ENCODE results near the gene PLCB1. TPM values are rescaled to one million over a fixed set of nuclear protein-coding genes. Genes with fewer than 3 reads are reported as not detected.

Gene PLCB1
- total and polyA plus RNA-seq, 2 donors (not counting 3 experiments of a cell fraction or from before 2014, with no cell fraction given) = 10.2 to 53.4 TPM

DNA sequence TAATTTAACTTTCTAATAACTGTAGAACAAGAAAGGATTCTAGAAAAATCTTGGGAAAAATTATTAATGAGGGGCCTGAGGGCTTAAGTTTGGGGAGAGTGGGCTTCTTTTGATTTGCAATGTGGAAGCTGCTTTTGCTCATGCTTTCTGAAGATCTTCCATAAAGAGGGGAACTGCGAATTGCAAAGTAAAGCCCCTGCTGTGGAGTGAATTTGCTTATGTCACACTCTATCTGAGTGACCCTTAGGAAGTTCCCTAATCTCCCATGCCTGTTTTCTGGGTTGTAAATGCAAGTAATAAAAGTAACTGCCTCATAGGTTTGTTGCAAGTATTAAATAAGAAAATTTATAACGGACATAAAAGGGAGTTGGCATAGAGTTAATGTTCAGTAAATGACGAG, 301.2 kb downstream of the PLCB1 start:
- DNase-seq (ENCODE audit: low read depth, low spot score) (no peak), FAIRE-seq (no peak)
- Histone ChIP-seq H3K4me3 (replicated peaks in 1 of 3; ENCODE audit: insufficient read depth in 1 of 3, low read depth in 1 of 3, low read length in 3 of 3) (no peak overlapping the region), H3K4me2 (ENCODE audit: insufficient read depth, low read length) (no peak overlapping the region), H3K27ac (ENCODE audit: insufficient read depth, low read depth, low read length) (no peak overlapping the region), H3K9ac (replicated peaks; ENCODE audit: extremely low read depth, insufficient read depth, low read length) (no peak overlapping the region), H3K36me3 (ENCODE audit: control insufficient read depth in 2 of 2, extremely low read depth in 1 of 2, insufficient read depth in 2 of 2, low read length in 2 of 2) (no peaks in the 10 kb centered on the region), H3K79me2 (ENCODE audit: control insufficient read depth, insufficient read depth, low read length) (no peaks in the 10 kb centered on the region), H3K9me1 (replicated peaks; ENCODE audit: control insufficient read depth, extremely low read depth, insufficient read depth, low read length) (no peaks in the 10 kb centered on the region), H4K20me1 (replicated peaks; ENCODE audit: control insufficient read depth, extremely low read depth, insufficient read depth, low read length) (no peaks in the 10 kb centered on the region), H2AFZ (ENCODE audit: low read depth, low read length) (no peak overlapping the region), H3K4me1 (ENCODE audit: control insufficient read depth, extremely low read depth, insufficient read depth, low read length) (peaks cover 10% of the 10 kb centered on the region), H3K27me3 (ENCODE audit: control insufficient read depth in 2 of 2, insufficient read depth in 2 of 2, low read length in 2 of 2) (no peaks in the 10 kb centered on the region), H3K9me3 (replicated peaks; ENCODE audit: control insufficient read depth, insufficient read depth, low read length) (no peaks in the 10 kb centered on the region)
- ChIA-PET POLR2A (no interaction called here), CTCF (no interaction called here)
- intact Hi-C loops (cut with micrococcal nuclease) = no loop called here
- no peak for TF ChIP-seq GATA2 (IDR thresholded peaks at IDR 0.05; ENCODE audit: insufficient read depth, insufficient read length, low read depth, low read length)
- TF ChIP-seq FOS (IDR thresholded peaks at IDR 0.05; ENCODE audit: borderline replicate concordance, insufficient read depth, low read length) = no peak
- TF ChIP-seq POLR2AphosphoS5 (IDR thresholded peaks at IDR 0.05; ENCODE audit: insufficient read depth, low read depth, low read length) = no peak
- TF ChIP-seq, protein P1, sequence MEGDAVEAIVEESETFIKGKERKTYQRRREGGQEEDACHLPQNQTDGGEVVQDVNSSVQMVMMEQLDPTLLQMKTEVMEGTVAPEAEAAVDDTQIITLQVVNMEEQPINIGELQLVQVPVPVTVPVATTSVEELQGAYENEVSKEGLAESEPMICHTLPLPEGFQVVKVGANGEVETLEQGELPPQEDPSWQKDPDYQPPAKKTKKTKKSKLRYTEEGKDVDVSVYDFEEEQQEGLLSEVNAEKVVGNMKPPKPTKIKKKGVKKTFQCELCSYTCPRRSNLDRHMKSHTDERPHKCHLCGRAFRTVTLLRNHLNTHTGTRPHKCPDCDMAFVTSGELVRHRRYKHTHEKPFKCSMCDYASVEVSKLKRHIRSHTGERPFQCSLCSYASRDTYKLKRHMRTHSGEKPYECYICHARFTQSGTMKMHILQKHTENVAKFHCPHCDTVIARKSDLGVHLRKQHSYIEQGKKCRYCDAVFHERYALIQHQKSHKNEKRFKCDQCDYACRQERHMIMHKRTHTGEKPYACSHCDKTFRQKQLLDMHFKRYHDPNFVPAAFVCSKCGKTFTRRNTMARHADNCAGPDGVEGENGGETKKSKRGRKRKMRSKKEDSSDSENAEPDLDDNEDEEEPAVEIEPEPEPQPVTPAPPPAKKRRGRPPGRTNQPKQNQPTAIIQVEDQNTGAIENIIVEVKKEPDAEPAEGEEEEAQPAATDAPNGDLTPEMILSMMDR (IDR thresholded peaks at IDR 0.05; ENCODE audit: extremely low read depth in 1 of 2, insufficient read depth in 1 of 2, low read depth in 1 of 2, low read length in 2 of 2) = no peak
- no peak for TF ChIP-seq MYC (IDR thresholded peaks at IDR 0.05; ENCODE audit: low read depth, low read length)
- no peak for TF ChIP-seq JUN (IDR thresholded peaks at IDR 0.05; ENCODE audit: borderline replicate concordance, insufficient read depth, insufficient read length, low read depth)
- TF ChIP-seq, protein P2, sequence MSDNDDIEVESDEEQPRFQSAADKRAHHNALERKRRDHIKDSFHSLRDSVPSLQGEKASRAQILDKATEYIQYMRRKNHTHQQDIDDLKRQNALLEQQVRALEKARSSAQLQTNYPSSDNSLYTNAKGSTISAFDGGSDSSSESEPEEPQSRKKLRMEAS (IDR thresholded peaks at IDR 0.05; ENCODE audit: insufficient read depth, insufficient read length) = no peak
- no peak for TF ChIP-seq POLR2A (IDR thresholded peaks at IDR 0.05; ENCODE audit: low read depth, low read length)
- TF ChIP-seq EZH2 (IDR thresholded peaks at IDR 0.05; ENCODE audit: borderline replicate concordance, low read depth, low read length, severe bottlenecking) = no peak
- dilution Hi-C loops (cut with MboI; ENCODE audit: extremely low pct_ligation_motif_present, low sequenced_read_pairs) = no loop called here
- BruUV-seq (replicated peaks) = no TSS peak
